GM18951 (cell line): ENCODE results near the gene RHOG.

Source experiments
- POLR2A ChIP-seq: IDR thresholded peaks from 4 replicates; pipeline ENCODE4 v1.6.1; 2011; ENCODE audit warnings: mild to moderate bottlenecking; ENCODE audit not compliant: insufficient read length, insufficient read depth; ENCODE audit errors: extremely low read depth
- in situ Hi-C: fragments of 300-500 bp; cut with MboI; formaldehyde crosslinking; loops from one replicate; pipeline ENCODE4 v1.12.0; 2022; ENCODE audit warnings: low sequenced_read_pairs, mixed read lengths, inconsistent platforms; ENCODE audit not compliant: unreplicated experiment

The RHOG gene

DNA sequence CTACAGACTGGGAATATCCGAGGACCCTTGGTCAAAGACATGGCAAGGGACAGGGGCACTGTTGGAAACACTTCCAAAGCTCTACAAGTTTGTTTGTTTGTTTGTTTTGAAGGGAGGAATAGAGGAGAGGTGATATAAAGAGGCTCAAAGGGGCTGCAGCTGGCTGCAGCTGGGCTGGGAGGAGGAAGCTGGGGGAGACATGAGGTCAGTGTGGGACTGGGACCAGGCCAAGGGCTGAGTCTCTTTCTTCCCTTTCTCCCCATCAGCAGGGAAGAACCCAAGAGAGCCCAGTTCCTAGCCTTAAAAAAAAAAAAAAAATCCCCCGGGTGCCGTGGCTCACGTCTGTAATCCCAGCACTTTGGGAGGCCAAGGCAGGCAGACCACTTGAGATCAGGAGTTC, 5.0 kb downstream of the RHOG start:
- in situ Hi-C loops = no loop called here
- TF ChIP-seq POLR2A = no peak

- TF ChIP-seq POLR2A = no peak
- in situ Hi-C loops = no loop called here
Measured at GRCh38 chr11:3834664-3835461, 5.9 kb downstream of the RHOG start.

DNA sequence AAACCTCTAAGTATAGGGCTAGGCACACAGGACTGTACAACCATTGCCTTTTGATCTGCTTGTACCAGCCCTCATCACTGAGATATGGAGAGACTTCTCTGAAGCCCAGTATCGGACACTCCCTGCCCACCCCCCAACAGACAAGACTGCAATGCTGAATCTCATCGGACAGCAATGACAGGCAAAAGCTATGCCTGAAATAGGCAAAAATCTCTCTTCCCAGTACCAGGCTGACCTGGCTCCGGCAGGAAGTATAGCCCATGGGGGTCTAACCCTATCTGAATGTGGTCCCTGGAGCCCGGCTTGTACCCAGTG, 6.5 kb downstream of the RHOG start:
- in situ Hi-C loops = no loop called here
- no peak for TF ChIP-seq POLR2A

GRCh38 chr11:3833449-3833848, 7.3 kb downstream of the RHOG start:
- in situ Hi-C loops = no loop called here
- no peak for TF ChIP-seq POLR2A

- TF ChIP-seq POLR2A = no peak
- in situ Hi-C loops = no loop called here
Measured at GRCh38 chr11:3832816-3833215, 7.9 kb downstream of the RHOG start.

DNA sequence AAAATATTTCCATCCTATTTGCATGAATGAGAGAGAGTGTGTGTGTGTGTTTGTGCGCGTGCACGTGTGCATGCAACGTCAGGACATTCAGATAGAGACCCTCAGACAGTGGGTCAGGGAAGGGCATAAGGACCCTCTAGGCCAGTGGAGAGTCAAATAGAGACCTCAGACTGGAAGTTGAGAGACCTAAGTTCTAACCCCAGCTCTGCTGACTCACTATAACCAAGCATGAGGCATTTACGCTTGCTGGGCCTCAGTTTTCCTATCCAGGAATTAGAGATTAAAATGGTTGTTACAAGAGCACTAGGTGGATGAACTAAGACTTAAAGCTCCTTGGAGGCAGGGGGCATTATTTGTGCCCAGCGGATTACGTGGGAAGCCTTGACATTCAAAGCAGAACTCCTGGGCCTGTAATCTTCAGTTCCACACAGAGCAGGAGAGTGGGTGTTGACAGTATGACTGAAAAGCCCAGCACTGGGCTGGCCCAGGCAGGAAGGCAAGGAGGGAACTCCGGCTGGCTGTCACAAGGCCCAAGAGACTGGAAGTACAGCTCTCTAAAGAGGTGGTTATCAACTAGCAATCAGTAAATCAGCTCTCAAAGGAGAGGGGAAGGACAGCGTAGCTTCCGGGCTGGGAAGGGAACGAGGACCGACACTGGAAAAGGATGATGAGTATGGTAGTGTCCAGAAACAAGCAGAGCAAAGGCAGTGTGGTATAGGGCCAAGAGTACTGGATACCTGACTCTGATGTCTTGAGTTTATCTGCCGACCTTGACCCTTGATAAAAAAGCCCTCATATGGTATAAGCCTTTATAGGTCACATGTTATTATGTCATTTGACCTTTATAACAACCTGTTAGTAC, 9.2 kb downstream of the RHOG start:
- TF ChIP-seq POLR2A = no peak
- in situ Hi-C loops = no loop called here

GRCh38 chr11:3830730-3831129, 10.0 kb downstream of the RHOG start:
- TF ChIP-seq POLR2A = no peak
- in situ Hi-C loops = no loop called here

DNA sequence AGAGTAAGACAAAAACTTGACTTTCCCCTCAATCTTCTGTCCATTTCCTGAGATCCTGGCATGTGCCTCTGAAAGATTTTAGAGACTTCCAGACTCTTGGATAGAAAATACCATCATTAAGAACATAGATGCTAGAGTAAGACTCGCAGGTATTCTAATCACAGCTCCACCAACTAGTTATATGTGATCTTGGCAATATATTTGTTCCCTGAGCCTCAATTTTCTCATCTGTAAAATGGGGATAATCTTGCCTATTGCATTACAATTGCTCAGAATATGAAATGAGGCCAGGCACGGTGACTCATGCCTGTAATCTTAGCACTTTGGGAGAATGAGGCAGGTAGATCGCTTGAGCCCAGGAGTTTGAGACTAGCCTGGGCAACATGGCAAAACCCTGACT, 10.7 kb downstream of the RHOG start:
- TF ChIP-seq POLR2A = no peak
- in situ Hi-C loops = no loop called here

- TF ChIP-seq POLR2A = no peak
- in situ Hi-C loops = no loop called here
Measured at GRCh38 chr11:3827434-3828186, 13.1 kb downstream of the RHOG start.

- no peak for TF ChIP-seq POLR2A
- in situ Hi-C loops = no loop called here
Measured at GRCh38 chr11:3826721-3827120, 14.0 kb downstream of the RHOG start.

GRCh38 chr11:3825473-3826154, 15.1 kb downstream of the RHOG start:
- in situ Hi-C loops = no loop called here
- TF ChIP-seq POLR2A = no peak

DNA sequence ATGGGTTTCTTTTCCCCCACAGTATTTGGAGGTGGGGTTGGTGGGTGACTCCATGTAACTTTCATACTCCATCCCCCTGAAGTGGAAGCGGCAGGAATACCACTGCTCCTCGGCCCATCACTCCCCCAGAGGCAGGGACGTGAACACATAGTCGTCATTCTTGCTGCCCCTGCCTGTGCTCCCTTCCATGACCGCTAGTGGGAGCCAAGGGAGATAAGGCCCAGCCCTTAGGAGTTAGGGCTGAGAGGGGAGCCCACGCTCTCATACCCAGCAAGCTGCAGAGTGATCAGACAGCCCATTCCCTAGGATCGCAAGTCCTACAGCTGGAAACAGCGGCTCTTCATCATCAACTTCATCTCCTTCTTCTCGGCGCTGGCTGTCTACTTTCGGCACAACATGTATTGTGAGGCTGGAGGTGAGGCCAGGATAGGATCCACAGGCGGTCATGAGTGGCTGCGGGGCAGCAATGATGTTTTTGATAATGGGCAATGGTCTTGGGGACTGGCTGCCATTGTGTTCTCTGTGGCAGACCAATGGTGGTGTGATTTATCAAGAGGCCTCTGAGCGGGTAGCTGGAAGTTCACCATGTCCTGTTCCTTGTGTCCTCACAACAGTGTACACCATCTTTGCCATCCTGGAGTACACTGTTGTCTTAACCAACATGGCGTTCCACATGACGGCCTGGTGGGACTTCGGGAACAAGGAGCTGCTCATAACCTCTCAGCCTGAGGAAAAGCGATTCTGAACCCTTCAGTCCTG, 15.9 kb downstream of the RHOG start:
- in situ Hi-C loops = no loop called here
- no peak for TF ChIP-seq POLR2A
